GM19238 (cell line): Measurements from ENCODE around the gene C1orf115.
"Not testable (repeated sequence)": the region's sequence is repeated elsewhere in the genome, so short reads cannot be mapped to it uniquely, and the experiment has no call there.

ENCODE experiments used
- DNase-seq: peaks from one replicate; pipeline ENCODE4 v3.0.0; 2011; ENCODE audit warnings: low spot score; ENCODE audit not compliant: insufficient read length

The C1orf115 gene

GRCh38 chr1:220690140-220691052, at the start of gene C1orf115:
Gene C1orf115, plus strand, starts transcription at chr1:220690363. Its CDS starts 40 bp downstream, at chr1:220690403.
- peak; percentile 77 for DNase-seq

GRCh38 chr1:220642285-220642684, 47.9 kb upstream of the C1orf115 start:
- DNase-seq = no peak

GRCh38 chr1:220652995-220653394, 37.2 kb upstream of the C1orf115 start:
- no peak for DNase-seq

- no peak for DNase-seq
Measured at GRCh38 chr1:220655509-220655908, 34.7 kb upstream of the C1orf115 start.

GRCh38 chr1:220655961-220656740, 34.0 kb upstream of the C1orf115 start:
- no peak for DNase-seq

DNA sequence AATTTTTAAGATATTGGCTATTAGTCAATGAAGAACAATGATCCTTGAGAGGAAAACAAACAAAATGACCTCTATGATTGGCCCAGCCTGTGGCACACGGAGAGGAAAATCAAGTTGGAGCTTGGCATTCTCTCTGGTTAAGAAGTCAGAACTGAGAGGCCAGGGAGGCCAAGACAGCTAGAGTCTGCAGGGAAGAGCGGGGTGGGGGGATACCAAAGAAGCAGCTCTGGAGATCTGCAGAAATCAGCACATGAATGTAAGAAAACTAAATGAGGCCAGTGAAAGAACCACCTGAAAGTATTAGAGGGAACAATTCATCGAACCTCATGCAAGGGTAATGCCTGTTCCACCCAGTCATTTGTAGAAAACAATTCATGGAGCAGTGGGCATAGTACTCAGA, 23.8 kb upstream of the C1orf115 start:
- no peak for DNase-seq

- DNase-seq = no peak
Measured at GRCh38 chr1:220669005-220669404, 21.2 kb upstream of the C1orf115 start.

DNA sequence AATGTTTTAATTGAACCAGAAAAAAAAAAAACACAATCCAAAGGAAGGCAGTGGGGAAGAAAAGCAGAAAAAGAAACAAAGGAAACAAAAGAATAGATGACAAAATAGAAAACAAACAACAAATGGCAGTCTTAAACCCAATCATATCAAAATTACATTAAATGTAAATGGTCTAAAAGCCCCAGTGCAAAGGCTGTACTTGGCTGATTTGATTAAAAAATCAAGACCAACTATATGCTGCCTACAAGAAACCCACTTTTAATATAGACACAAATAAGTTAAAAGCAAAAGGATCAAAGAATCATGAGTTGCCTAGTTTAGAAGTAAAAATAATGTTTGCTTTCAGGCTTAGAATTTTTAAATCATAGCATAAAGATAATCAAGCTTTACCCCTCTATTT, 19.8 kb upstream of the C1orf115 start:
- no peak for DNase-seq

DNA sequence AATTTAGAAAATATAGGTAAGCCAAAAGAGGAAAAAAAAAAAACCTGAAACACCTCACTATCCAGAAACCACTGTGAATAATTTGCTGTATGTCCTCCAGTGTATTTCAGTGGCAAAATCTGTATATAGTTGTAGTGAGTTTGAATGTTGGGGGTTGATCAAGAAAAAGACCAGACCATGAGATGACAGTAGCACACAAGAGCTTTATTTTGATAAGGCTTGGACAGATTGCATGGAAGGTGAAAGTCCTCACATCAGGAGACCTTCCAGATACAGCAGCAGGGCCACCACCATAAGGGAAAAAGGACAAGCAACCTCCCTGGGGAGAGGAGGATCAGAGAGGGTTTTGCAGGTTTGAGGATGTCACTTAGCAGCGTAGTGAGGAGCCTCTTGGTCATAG, 16.2 kb upstream of the C1orf115 start:
- DNase-seq = no peak

GRCh38 chr1:220677251-220677650, 12.9 kb upstream of the C1orf115 start:
- no peak for DNase-seq

- peak; percentile 18 for DNase-seq
Measured at GRCh38 chr1:220680085-220680687, 10.0 kb upstream of the C1orf115 start.

DNA sequence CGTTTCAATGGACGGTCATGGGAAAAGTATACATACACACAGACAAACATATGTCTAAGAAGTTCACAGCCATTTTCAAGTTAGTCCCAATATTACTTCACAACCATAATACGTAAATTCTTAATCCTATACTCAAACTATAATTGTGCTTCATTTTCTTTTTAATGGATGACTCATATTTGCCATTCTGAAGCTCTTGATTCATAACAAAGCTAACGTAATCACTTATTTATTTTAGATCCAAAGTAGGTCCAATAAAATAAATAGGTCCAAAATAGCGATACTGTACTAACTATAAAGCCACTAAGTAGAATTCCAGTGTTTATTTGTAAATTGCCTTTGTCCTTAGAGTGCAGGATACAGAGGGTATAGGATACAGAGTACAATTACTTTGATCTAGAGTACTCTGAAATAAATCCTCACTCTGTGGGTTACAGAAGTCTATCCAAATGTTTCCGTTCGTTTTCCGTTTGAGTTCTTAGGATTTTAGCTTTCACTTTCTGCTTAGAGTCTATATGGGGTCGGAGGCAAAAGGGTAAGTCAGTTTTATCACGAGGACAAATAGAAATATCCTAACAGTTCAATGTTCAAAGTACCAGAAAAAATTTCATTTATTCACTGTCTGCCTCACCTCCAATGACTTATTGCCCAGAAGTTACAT, 8.8 kb upstream of the C1orf115 start:
- DNase-seq = no peak

DNA sequence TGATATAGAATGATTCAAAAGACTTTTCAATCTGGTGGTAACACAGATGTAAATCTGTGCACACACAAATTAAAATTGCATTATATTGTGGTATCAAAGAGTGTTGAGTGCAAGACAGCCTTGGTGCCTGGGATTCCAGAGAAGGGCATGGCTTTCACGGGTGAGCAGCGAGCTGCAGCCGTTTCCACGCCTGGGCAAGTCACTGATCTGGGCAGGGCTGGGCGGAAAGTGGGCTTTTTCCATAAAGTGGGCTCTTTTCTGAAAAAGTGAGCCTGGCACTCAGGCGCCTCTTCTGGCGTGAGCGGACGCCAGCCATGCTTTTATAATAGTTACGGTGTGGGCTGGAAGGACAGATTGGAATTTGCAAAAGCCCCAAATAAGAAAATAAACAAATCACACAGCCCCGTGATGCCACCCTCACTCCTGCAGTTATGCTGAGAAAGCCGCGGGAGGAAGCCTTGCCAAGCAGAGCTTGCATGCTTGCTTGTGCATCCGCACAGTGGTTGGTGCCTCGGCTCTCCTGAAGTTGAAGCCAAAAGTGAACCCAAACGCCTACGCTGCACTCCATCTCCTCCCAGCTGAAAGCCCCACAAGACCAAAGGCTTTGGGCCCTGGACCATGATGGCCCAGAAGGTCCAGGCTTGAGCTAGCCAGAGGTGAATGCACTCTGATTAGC, 7.1 kb upstream of the C1orf115 start:
- no peak for DNase-seq

- not testable (repeated sequence) for DNase-seq
Measured at GRCh38 chr1:220683716-220684115, 6.4 kb upstream of the C1orf115 start.

DNA sequence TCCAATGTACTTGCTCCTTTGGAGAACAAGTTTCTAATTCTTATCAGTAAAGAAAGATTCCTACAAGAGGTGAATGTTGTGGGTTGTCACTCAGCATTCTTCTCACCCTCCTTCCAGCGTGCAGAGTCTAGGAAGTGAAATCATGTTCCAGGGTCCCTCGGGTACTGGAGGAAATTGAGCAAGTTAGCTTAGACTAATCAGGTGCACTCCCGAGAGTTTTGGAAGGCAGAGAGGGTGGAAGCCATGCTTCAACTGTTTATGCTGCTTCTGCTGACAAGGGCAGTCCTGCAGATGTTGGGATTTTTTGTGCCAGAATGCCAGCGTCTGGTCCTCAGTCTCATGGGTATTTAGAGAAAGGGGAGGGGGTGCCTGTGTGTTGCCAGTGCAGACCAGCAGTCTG, 5.3 kb upstream of the C1orf115 start:
- DNase-seq = no peak

DNA sequence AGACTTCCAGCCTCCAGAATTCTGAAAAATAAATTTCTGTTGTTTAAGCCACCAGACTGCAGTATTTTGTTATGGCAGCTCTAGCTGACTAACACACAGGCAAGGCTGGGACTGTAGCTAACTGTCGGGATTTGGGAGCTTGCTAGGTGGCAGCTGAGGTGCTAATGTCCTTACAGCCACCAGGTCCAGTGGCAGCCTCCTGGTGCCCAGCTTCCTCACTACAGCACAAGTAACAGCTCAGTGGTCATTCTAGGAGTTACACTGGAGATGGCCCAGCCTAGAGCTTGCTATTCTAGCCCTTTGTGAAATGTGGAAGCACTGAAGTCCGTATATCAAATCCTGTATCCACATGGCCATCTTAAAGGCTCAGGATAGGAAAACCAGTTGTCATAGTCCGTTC, 4.3 kb upstream of the C1orf115 start:
- DNase-seq = no peak

GRCh38 chr1:220687809-220688208, 2.4 kb upstream of the C1orf115 start:
- DNase-seq = no peak

DNA sequence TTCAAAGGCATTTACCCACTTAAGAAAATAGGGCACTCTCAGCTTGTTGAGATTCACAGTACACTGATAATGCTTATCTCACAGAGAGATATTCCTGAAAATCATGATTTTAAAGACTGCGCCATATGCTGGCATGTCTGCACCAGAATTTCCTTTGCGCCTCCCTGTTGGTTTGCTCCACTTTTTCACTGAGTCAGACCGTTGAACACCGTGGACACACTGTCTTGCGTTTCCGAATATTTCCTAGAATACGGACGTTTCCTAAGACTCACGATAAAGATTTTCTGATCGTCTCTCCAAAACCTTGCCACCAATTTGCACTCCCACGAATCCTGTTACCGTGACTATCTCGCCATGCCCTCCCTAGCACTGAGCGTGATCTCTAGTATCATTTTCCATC, 497 bp upstream of the C1orf115 start:
- DNase-seq = no peak

DNA sequence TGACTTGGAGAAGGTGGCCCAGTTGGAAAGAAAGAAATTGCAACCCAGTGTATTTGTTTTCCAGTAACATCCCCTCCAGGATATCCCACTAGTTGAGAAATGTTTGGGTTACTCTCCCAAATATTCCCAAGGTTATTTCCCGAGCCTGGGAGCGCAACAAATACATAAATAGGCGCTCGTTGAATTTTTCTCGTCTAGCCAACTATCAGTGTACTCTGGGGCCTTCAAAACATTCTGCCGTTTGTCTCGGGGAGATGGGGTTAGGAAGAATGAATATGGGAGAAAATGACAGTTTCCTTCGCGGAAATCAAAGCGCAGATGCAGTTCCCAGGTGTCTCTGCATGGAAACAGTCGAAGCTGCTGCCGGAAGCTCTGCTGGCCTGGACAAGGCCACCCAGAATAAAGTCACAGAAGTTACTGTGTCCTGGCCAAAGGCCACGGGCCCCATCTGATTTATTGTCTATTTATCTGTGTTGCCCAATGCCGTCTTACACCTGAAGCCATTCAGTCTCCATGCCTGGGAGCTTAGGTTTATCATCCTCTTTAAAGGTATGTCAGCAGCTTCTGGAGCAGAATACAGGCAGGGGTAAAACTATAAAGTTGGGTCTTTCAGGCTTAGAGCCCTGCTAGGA, 1.0 kb downstream of the C1orf115 start:
- DNase-seq = no peak

GRCh38 chr1:220692436-220693228, 2.5 kb downstream of the C1orf115 start:
- DNase-seq = no peak
